ENCODE data around the gene GNA12. TPM values are rescaled to one million over a fixed set of nuclear protein-coding genes. Genes with fewer than 3 reads are reported as not detected.

GNA12 gene
- total and polyA plus RNA-seq, 2 experiments from 2014 or later, result 11.2 to 13.8 TPM

DNA sequence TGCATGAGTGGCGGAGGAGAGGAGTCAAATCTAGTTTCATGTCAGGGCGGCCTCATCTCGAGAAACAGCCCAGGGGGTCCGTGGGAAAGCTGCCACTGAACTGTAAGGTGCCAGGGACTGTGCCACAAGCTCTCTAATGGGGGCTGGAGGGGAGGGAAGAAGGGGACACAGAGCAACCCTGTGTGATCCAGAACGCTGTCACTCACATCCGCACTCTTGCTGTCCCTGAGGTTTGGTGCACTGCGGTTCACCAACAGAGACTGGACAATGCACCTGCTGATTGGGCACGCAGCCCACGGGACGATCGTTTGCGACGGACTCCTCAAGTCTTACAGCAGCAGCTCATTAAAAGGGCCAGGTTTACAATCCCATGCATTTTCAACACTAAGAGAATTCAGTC is 108.4 kb downstream of the GNA12 start:
- Histone ChIP-seq H3K4me3 (no peak overlapping the region), H3K79me2 (ENCODE audit: insufficient read depth) (peaks cover 84% of the 10 kb centered on the region), H3K4me2 (ENCODE audit: unreplicated experiment) (no peak overlapping the region), H2AFZ (no peak overlapping the region), H3K36me3 (ENCODE audit: low read depth) (no peaks in the 10 kb centered on the region; the same call in 1 of the 2 replicates), H3F3A (ENCODE audit: insufficient read depth) (0 out of 2 replicates have a peak, but pooled peaks cover 6% of the 10 kb centered on the region), H3K27me3 (replicated peaks; ENCODE audit: insufficient read depth) (no peaks in the 10 kb centered on the region), H3K9ac (no peak overlapping the region), H3K9me3 (ENCODE audit: low read depth) (no peaks in the 10 kb centered on the region), H3K27ac (no peak overlapping the region), H4K20me1 (ENCODE audit: insufficient read depth) (no peaks in the 10 kb centered on the region), H3K4me1 (ENCODE audit: insufficient read depth) (no peaks in the 10 kb centered on the region), H3K9me2 (ENCODE audit: insufficient read depth) (no peaks in the 10 kb centered on the region)
- no peak for DNase-seq
- TF ChIP-seq EZH2 (IDR thresholded peaks at IDR 0.05; ENCODE audit: insufficient read depth, poor library complexity, severe bottlenecking), result no peak
- no peak for TF ChIP-seq EZH2phosphoT487 (IDR thresholded peaks at IDR 0.05; ENCODE audit: insufficient read depth, low read depth)
- WGBS, 2 experiments (ENCODE audit: low coverage in 1 of 2, low lambda C conversion rate in 2 of 2, missing lambda C conversion rate in 2 of 2), result 94 to 98% methylated on average over 13 of the region's 13 CpGs
- in situ Hi-C loops (cut with MboI), result no loop called here

GRCh38 chr7:2734751-2735571 is 109.1 kb downstream of the GNA12 start:
- no peaks in the 10 kb centered on the region for H3K27me3 ChIP-seq (replicated peaks; ENCODE audit: insufficient read depth)
- no peaks in the 10 kb centered on the region for H4K20me1 ChIP-seq (ENCODE audit: insufficient read depth)
- no peak for DNase-seq
- H3F3A ChIP-seq (ENCODE audit: insufficient read depth), result 0 out of 2 replicates have a peak, but pooled peaks cover 6% of the 10 kb centered on the region
- H3K36me3 ChIP-seq (ENCODE audit: low read depth), result no peaks in the 10 kb centered on the region; the same call in 1 of the 2 replicates
- no peak overlapping the region for H3K4me2 ChIP-seq (ENCODE audit: unreplicated experiment)
- no peak overlapping the region for H3K4me3 ChIP-seq
- no peaks in the 10 kb centered on the region for H3K9me3 ChIP-seq (ENCODE audit: low read depth)
- no peak overlapping the region for H2AFZ ChIP-seq
- H3K27ac ChIP-seq, result no peak overlapping the region
- in situ Hi-C loops (cut with MboI), result no loop called here
- no peak overlapping the region for H3K9ac ChIP-seq
- H3K4me1 ChIP-seq (ENCODE audit: insufficient read depth), result no peaks in the 10 kb centered on the region
- peaks cover 81% of the 10 kb centered on the region for H3K79me2 ChIP-seq (ENCODE audit: insufficient read depth)
- no peak for TF ChIP-seq EZH2phosphoT487 (IDR thresholded peaks at IDR 0.05; ENCODE audit: insufficient read depth, low read depth)
- no peak for TF ChIP-seq EZH2 (IDR thresholded peaks at IDR 0.05; ENCODE audit: insufficient read depth, poor library complexity, severe bottlenecking)
- no peaks in the 10 kb centered on the region for H3K9me2 ChIP-seq (ENCODE audit: insufficient read depth)
- WGBS, 2 experiments (ENCODE audit: low coverage in 1 of 2, low lambda C conversion rate in 2 of 2, missing lambda C conversion rate in 2 of 2), result 82 to 85% methylated on average over 30 to 33 of the region's 33 CpGs

DNA sequence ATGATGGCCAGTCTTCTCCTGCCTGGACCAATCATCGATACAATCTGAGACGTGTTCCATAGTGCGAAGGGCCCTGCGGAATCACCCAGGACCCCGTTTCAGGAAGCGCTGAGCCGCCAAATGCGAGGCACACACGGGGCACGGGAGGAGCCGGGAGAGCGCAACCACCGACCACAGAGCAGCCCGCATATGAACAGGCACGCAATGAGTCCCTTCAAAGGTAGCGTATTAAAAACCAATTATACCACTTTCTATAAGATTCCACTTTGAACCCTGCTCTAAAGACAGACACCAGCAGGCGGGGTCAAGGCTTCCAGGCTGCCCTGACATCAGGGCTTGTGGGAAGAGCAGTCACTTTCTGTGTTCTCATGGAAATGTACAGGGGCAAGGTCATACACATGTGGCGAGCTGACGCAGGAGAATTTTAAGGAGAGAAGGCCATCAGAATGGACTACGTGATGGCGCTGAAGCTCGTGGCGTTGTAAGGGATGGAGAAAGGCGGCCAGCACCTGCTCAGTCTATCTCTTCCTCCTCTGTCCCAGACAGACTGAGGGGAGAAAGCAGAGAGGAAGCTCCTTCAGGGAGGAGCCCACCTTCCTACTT is 109.9 kb downstream of the GNA12 start:
- Histone ChIP-seq H3K9ac (no peak overlapping the region), H4K20me1 (ENCODE audit: insufficient read depth) (no peaks in the 10 kb centered on the region), H3K4me2 (ENCODE audit: unreplicated experiment) (no peak overlapping the region), H3K4me1 (ENCODE audit: insufficient read depth) (no peaks in the 10 kb centered on the region), H3K9me3 (ENCODE audit: low read depth) (no peaks in the 10 kb centered on the region), H3K9me2 (ENCODE audit: insufficient read depth) (no peaks in the 10 kb centered on the region), H2AFZ (no peak overlapping the region), H3K36me3 (ENCODE audit: low read depth) (no peaks in the 10 kb centered on the region; the same call in 1 of the 2 replicates), H3F3A (ENCODE audit: insufficient read depth) (0 out of 2 replicates have a peak, but pooled peaks cover 6% of the 10 kb centered on the region), H3K79me2 (ENCODE audit: insufficient read depth) (peaks cover 75% of the 10 kb centered on the region), H3K27me3 (replicated peaks; ENCODE audit: insufficient read depth) (no peaks in the 10 kb centered on the region), H3K4me3 (no peak overlapping the region), H3K27ac (no peak overlapping the region)
- DNase-seq, result no peak
- TF ChIP-seq EZH2 (IDR thresholded peaks at IDR 0.05; ENCODE audit: insufficient read depth, poor library complexity, severe bottlenecking), result no peak
- no peak for TF ChIP-seq EZH2phosphoT487 (IDR thresholded peaks at IDR 0.05; ENCODE audit: insufficient read depth, low read depth)
- WGBS, 2 experiments (ENCODE audit: low coverage in 1 of 2, low lambda C conversion rate in 2 of 2, missing lambda C conversion rate in 2 of 2), result 97 to 98% methylated on average over 24 of the region's 24 CpGs
- in situ Hi-C loops (cut with MboI), result no loop called here

- no peaks in the 10 kb centered on the region; the same call in 1 of the 2 replicates for H3K36me3 ChIP-seq (ENCODE audit: low read depth)
- H3K4me3 ChIP-seq, result no peak overlapping the region
- in situ Hi-C loops (cut with MboI), result no loop called here
- TF ChIP-seq EZH2phosphoT487 (IDR thresholded peaks at IDR 0.05; ENCODE audit: insufficient read depth, low read depth) (no peak), EZH2 (IDR thresholded peaks at IDR 0.05; ENCODE audit: insufficient read depth, poor library complexity, severe bottlenecking) (no peak)
- H3K9me3 ChIP-seq (ENCODE audit: low read depth), result no peaks in the 10 kb centered on the region
- H3K79me2 ChIP-seq (ENCODE audit: insufficient read depth), result peaks cover 69% of the 10 kb centered on the region
- no peaks in the 10 kb centered on the region for H3K27me3 ChIP-seq (replicated peaks; ENCODE audit: insufficient read depth)
- WGBS, 2 experiments (ENCODE audit: low coverage in 1 of 2, low lambda C conversion rate in 2 of 2, missing lambda C conversion rate in 2 of 2), result 41 to 47% methylated on average over 18 of the region's 18 CpGs
- DNase-seq, result peak; percentile 64
- H2AFZ ChIP-seq, result no peak overlapping the region
- no peaks in the 10 kb centered on the region for H3K9me2 ChIP-seq (ENCODE audit: insufficient read depth)
- H3F3A ChIP-seq (ENCODE audit: insufficient read depth), result 0 out of 2 replicates have a peak, but pooled peaks cover 6% of the 10 kb centered on the region
- H3K4me2 ChIP-seq (ENCODE audit: unreplicated experiment), result no peak overlapping the region
- H3K4me1 ChIP-seq (ENCODE audit: insufficient read depth), result no peaks in the 10 kb centered on the region
- H4K20me1 ChIP-seq (ENCODE audit: insufficient read depth), result no peaks in the 10 kb centered on the region
- peak overlapping the region; percentile 21; the same call in 1 of the 2 replicates for H3K27ac ChIP-seq
- H3K9ac ChIP-seq, result no peak overlapping the region
Observed at GRCh38 chr7:2732959-2733584, 111.0 kb downstream of the GNA12 start.

All from GM23248 (cell line).